T-helper 2 cell treated with Interferon-gamma antibody and Interleukin-4, amounts not matched to agents 5 μg/mL and 100 μg/mL, for 36 hours (primary cell): Measurements from ENCODE around the gene LMO2.

ENCODE experiments used
- DNase-seq: peaks from one replicate; pipeline ENCODE4 v3.0.0; 2021; ENCODE audit warnings: low spot score
- H3K27ac Mint-ChIP-seq: one replicate; pipeline ENCODE4 v1.8.0; 2021; ENCODE audit warnings: mild to moderate bottlenecking, mixed read lengths
- H3K27me3 Mint-ChIP-seq: one replicate; pipeline ENCODE4 v1.8.0; 2021; ENCODE audit warnings: low read depth, mixed read lengths
- H3K36me3 Mint-ChIP-seq: one replicate; pipeline ENCODE4 v1.8.0; 2021; ENCODE audit warnings: low read depth, mixed read lengths
- H3K4me1 Mint-ChIP-seq: one replicate; pipeline ENCODE4 v1.8.0; 2021; ENCODE audit warnings: low read depth, mixed read lengths
- H3K4me3 Mint-ChIP-seq: one replicate; pipeline ENCODE4 v1.8.0; 2022; ENCODE audit warnings: mild to moderate bottlenecking, moderate library complexity, mixed read lengths
- H3K9me3 Mint-ChIP-seq: one replicate; pipeline ENCODE4 v1.8.0; 2021; ENCODE audit warnings: mixed read lengths

Gene LMO2

DNA sequence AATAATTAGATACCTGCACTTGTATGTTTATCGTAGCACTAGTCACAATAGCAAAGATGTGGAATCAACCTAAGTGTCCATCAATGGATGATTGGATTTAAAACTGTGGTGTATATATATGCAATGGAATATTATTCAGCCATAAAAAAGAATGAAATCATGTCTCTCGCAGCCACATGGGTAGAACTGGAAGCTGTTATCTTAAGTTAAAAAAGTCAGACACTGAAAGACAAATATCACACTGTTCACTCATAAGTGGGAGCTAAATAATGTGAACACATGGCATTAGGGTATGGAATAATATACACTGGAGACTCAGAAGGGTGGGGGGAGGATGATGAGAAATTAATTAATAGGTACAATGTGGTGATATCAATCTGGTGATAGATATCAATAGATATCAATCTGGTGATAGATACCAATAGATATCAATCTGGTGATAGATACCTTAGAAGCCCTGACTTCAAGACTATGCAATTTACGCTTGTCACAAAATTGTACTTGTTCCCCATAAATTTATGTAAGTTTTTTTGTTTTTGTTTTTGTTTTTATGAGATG is 2.0 kb downstream of the LMO2 start:
- no peak for DNase-seq
- H3K4me3 Mint-ChIP-seq: no peak overlapping the region
- H3K27ac Mint-ChIP-seq: no peak overlapping the region
- H3K4me1 Mint-ChIP-seq: peaks cover 18% of the 10 kb centered on the region
- no peaks in the 10 kb centered on the region for H3K36me3 Mint-ChIP-seq
- peaks cover 79% of the 10 kb centered on the region for H3K27me3 Mint-ChIP-seq
- H3K9me3 Mint-ChIP-seq: no peaks in the 10 kb centered on the region

- peaks cover 78% of the 10 kb centered on the region for H3K27me3 Mint-ChIP-seq
- H3K27ac Mint-ChIP-seq: no peak overlapping the region
- no peaks in the 10 kb centered on the region for H3K9me3 Mint-ChIP-seq
- no peak overlapping the region for H3K4me3 Mint-ChIP-seq
- H3K36me3 Mint-ChIP-seq: no peaks in the 10 kb centered on the region
- DNase-seq: no peak
- H3K4me1 Mint-ChIP-seq: peaks cover 16% of the 10 kb centered on the region
Observed at GRCh38 chr11:33889296-33889695, 2.6 kb downstream of the LMO2 start.

DNA sequence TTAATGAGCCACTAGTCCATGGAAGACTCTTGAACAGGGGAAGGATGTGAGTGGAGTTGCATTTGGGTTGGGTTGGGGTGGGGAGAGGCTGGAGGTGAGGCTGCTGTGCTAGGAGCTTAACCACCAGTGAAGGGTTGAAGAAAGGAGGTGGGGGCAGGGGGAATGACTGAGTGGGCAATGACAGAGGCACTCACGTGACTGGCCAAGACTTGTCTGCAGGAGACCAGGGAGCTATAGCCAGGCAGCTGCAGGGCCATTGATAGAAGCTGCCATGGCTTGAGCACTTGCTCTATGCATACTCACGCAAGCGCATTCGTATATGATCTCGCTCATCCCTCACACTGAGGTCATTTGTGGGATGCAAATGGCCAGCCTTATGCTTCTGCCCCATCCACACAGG is 4.0 kb downstream of the LMO2 start:
- no peaks in the 10 kb centered on the region for H3K36me3 Mint-ChIP-seq
- H3K9me3 Mint-ChIP-seq: no peaks in the 10 kb centered on the region
- peaks cover 78% of the 10 kb centered on the region for H3K27me3 Mint-ChIP-seq
- no peak for DNase-seq
- no peak overlapping the region for H3K27ac Mint-ChIP-seq
- H3K4me3 Mint-ChIP-seq: no peak overlapping the region
- H3K4me1 Mint-ChIP-seq: peaks cover 2% of the 10 kb centered on the region

GRCh38 chr11:33885338-33886005 is 6.4 kb downstream of the LMO2 start:
- no peak for DNase-seq
- H3K4me3 Mint-ChIP-seq: no peak overlapping the region

DNA sequence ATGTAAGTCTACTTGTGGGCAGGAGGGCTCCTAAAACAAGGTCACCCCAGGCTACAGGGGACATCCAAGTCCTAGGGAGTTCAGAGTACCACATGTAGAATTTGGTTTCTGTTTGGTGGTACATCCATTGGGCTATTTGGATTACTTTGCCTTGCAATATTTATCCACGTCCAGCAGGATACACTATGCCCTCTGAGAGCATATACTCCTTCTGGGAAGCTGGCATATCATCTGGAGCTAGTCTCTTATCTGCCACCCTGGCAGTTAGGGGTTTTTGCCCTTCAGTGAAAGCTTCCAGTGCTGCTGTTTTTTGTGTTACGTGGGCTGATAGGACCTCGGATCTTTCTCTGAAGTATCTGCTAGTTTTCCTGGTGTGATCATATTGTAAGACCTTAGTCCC is 7.3 kb downstream of the LMO2 start:
- H3K4me1 Mint-ChIP-seq: no peaks in the 10 kb centered on the region

More at GRCh38 chr11:33885338-33886005, 6.4 kb downstream of the LMO2 start:
- Mint-ChIP-seq H3K36me3 (no peaks in the 10 kb centered on the region), H3K27me3 (peaks cover 79% of the 10 kb centered on the region), H3K9me3 (no peaks in the 10 kb centered on the region), H3K4me1 (no peaks in the 10 kb centered on the region), H3K27ac (no peak overlapping the region)

DNA sequence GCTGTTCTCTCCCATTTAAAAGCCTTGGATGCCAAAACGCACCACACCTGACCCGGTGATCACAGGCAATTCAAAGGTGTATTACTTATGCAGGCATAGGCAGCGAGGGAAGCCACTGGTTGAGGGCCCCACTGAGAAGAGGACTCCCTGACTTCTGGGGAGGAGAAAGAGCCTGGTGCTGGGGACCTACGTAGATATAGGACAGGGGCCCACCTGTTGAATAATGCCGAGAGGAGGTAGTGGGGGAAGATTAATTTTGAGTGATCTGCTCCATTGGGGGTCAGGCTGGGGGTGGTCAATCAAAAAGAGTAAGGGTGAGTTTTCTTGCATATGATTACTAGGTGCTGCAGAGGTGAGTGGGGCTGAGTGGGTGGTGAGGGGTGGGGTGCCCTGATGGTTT is 7.8 kb downstream of the LMO2 start:
- no peaks in the 10 kb centered on the region for H3K9me3 Mint-ChIP-seq
- no peaks in the 10 kb centered on the region for H3K36me3 Mint-ChIP-seq
- H3K4me3 Mint-ChIP-seq: no peak overlapping the region

More for the DNA sequence above, 7.3 kb downstream of the LMO2 start:
- Mint-ChIP-seq H3K36me3 (no peaks in the 10 kb centered on the region), H3K4me3 (no peak overlapping the region), H3K27me3 (peaks cover 74% of the 10 kb centered on the region), H3K9me3 (no peaks in the 10 kb centered on the region), H3K27ac (no peak overlapping the region)
- DNase-seq: no peak

DNA sequence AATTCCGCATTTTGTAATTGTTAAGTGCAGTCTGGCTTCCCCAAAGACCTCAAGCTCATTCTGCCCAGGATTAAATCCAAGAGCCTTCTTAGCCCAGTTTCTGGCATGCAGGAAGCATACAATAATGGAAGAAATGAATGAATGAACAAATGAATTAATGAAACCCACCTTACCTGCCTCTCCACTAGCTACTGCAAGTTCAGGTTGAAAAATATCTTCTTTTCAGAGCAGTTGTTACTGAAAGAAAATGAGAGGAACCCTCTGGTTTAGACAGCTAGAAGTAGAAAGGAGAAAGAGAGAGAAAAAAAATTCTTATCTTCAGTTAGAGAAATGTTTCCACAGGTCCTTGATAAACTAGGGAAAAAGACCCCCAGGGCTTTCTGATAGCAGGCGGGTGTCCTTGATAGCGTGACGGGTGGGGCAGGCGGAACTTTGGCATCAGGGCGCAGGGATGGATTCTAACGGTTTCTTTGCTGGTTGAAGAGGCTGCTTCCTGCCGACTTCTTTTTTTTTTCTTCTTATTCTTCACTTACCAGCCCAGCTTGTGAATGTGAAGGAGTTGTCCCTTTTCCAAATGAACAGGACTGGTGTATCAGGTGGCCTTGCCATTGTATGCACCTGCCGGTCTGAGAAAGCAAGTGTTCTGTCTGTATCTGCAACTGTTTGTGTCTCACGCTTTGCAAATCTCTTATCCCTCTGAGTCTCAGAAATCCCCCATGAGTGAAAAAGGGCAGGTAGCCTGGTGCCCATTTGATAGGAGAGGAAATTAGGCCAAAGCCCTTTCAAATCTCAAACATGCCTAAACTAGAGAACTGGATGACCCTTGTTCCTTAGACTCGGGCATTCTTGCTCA is 10.0 kb downstream of the LMO2 start:
- Mint-ChIP-seq H3K4me3 (no peak overlapping the region), H3K27ac (no peak overlapping the region), H3K4me1 (no peaks in the 10 kb centered on the region), H3K9me3 (no peaks in the 10 kb centered on the region), H3K27me3 (peaks cover 72% of the 10 kb centered on the region), H3K36me3 (no peaks in the 10 kb centered on the region)
- no peak for DNase-seq

More for the DNA sequence above, 7.8 kb downstream of the LMO2 start:
- Mint-ChIP-seq H3K27ac (no peak overlapping the region), H3K4me1 (no peaks in the 10 kb centered on the region), H3K27me3 (peaks cover 72% of the 10 kb centered on the region)
- no peak for DNase-seq

DNA sequence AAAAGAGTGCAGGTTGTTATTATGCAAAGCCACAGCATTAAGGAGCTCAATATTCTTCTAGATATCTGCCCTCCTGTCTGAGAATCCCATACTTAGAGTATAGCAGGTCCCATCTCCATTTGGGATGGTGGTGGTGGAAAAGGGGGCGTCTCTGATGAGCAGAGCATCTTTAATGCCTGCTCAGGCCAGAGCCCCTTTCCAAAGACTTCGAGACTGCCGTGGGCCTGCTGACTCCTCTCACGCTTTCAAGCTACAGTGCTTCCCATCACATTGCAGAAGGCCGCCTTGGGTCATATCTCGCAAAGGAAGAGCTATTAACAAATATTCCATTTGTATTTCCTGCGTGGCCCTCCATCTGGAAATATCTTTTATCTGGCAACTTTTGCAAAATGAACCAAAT is 10.9 kb downstream of the LMO2 start:
- Mint-ChIP-seq H3K9me3 (no peaks in the 10 kb centered on the region), H3K36me3 (no peaks in the 10 kb centered on the region), H3K27me3 (peaks cover 76% of the 10 kb centered on the region), H3K27ac (no peak overlapping the region), H3K4me3 (no peak overlapping the region), H3K4me1 (no peaks in the 10 kb centered on the region)
- DNase-seq: no peak

- no peak for DNase-seq
- H3K4me3 Mint-ChIP-seq: no peak overlapping the region
- no peaks in the 10 kb centered on the region for H3K4me1 Mint-ChIP-seq
- no peak overlapping the region for H3K27ac Mint-ChIP-seq
- peaks cover 76% of the 10 kb centered on the region for H3K27me3 Mint-ChIP-seq
- no peaks in the 10 kb centered on the region for H3K36me3 Mint-ChIP-seq
- H3K9me3 Mint-ChIP-seq: no peaks in the 10 kb centered on the region
Observed at GRCh38 chr11:33879375-33879774, 12.5 kb downstream of the LMO2 start.

DNA sequence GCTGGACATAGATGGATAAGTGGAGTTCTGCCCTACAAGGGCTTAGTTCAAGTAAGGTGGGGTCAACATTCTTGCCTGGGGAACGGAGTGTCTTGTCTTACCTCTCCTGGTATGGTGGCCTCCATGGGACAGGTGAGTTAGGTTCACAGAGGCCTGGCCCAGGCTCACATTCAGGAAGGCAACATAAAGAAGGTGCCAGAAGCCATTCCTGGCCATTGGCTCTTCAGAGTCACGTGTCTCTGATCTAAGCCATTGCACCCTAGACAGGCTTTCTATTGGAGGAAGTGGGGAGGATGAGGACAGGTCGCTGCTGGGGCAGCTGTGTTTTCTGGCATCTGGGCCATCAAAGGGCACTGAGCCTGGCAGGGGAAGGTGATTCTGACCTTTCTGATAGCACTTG is 14.8 kb downstream of the LMO2 start:
- Mint-ChIP-seq H3K27me3 (peaks cover 77% of the 10 kb centered on the region), H3K36me3 (no peaks in the 10 kb centered on the region), H3K27ac (no peak overlapping the region), H3K4me1 (no peaks in the 10 kb centered on the region), H3K4me3 (no peak overlapping the region), H3K9me3 (no peaks in the 10 kb centered on the region)
- no peak for DNase-seq

- H3K4me1 Mint-ChIP-seq: no peaks in the 10 kb centered on the region
- no peaks in the 10 kb centered on the region for H3K9me3 Mint-ChIP-seq
- H3K36me3 Mint-ChIP-seq: no peaks in the 10 kb centered on the region
- DNase-seq: no peak
- peaks cover 75% of the 10 kb centered on the region for H3K27me3 Mint-ChIP-seq
- no peak overlapping the region for H3K27ac Mint-ChIP-seq
- no peak overlapping the region for H3K4me3 Mint-ChIP-seq
Observed at GRCh38 chr11:33875621-33876294, 16.1 kb downstream of the LMO2 start.

DNA sequence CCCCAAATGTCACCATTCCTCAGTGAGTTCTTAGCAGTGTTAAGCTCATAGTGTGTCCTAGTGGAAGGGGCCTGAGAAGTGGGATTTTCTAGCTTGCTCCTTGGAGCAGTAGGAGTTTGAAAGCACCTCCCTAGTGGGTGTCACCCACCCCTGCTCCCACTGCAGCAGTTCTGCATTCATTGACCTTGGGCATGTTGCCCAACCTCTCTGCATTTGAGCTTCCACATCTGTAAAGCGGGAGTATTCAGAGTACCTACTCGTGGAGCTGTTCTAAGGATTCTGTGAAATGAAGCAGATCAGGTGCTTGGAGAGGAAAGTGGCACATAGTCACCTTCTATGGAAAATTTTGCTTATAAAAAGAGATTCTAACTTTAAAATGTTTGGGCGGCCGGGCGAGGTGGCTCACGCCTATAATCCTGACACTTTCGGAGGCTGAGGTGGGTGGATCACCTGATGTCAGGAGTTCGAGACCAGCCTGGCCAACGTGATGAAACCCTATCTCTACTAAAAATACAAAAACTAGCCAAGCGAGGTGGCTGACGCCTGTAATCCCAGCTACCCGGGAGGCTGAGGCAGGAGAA is 16.9 kb downstream of the LMO2 start:
- Mint-ChIP-seq H3K4me3 (no peak overlapping the region), H3K27me3 (peaks cover 80% of the 10 kb centered on the region), H3K36me3 (no peaks in the 10 kb centered on the region), H3K27ac (no peak overlapping the region), H3K9me3 (no peaks in the 10 kb centered on the region), H3K4me1 (peaks cover 1% of the 10 kb centered on the region)
- no peak for DNase-seq

- Mint-ChIP-seq H3K9me3 (no peaks in the 10 kb centered on the region), H3K4me1 (peaks cover 4% of the 10 kb centered on the region), H3K4me3 (no peak overlapping the region), H3K36me3 (no peaks in the 10 kb centered on the region), H3K27me3 (peaks cover 79% of the 10 kb centered on the region), H3K27ac (no peak overlapping the region)
- no peak for DNase-seq
Observed at GRCh38 chr11:33874433-33874832, 17.4 kb downstream of the LMO2 start.
